Right lobe of liver (tissue), 4 donors: Measurements from ENCODE around the gene CNPY1.

Experiments used
- POLR2A ChIP-seq: fragments of 450-650 bp; IDR thresholded peaks from one replicate; pipeline ENCODE4 v1.6.1; 2017; ENCODE audit warnings: antibody characterized with exemption, mild to moderate bottlenecking
- TF ChIP-seq, protein P1 (sequence below), 4 donors: fragments of 200-600 bp in 3 of 4; fragments of 450-650 bp in 1 of 4; IDR thresholded peaks; one replicate each; pipeline versions ENCODE4 v1.5.1 to v1.8.0; 2016 to 2022; ENCODE audit warnings: antibody characterized with exemption in 4 of 4, mild to moderate bottlenecking in 2 of 4
- donor health status: DM: no; HTN: no; CAD: no.
- donor health status: DM: no; HTN: no; CAD: no.
- donor health status: DM: no; HTN: yes; CAD: no.

- TF ChIP-seq, protein P1, sequence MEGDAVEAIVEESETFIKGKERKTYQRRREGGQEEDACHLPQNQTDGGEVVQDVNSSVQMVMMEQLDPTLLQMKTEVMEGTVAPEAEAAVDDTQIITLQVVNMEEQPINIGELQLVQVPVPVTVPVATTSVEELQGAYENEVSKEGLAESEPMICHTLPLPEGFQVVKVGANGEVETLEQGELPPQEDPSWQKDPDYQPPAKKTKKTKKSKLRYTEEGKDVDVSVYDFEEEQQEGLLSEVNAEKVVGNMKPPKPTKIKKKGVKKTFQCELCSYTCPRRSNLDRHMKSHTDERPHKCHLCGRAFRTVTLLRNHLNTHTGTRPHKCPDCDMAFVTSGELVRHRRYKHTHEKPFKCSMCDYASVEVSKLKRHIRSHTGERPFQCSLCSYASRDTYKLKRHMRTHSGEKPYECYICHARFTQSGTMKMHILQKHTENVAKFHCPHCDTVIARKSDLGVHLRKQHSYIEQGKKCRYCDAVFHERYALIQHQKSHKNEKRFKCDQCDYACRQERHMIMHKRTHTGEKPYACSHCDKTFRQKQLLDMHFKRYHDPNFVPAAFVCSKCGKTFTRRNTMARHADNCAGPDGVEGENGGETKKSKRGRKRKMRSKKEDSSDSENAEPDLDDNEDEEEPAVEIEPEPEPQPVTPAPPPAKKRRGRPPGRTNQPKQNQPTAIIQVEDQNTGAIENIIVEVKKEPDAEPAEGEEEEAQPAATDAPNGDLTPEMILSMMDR (IDR thresholded peaks at IDR 0.05) = no peak
- no peak for TF ChIP-seq POLR2A
Measured at GRCh38 chr7:155557778-155558177, 11.4 kb upstream of the CNPY1 start.
